GM19455 (cell line): ENCODE data around the gene SORBS2.

ENCODE experiments used
- ATAC-seq: cut with Tn5 transposase; IDR thresholded peaks from one replicate; pipeline ENCODE4 v1.9.1; 2021; ENCODE audit not compliant: unreplicated experiment

Gene SORBS2

GRCh38 chr4:185740471-185740873, 71.5 kb downstream of the SORBS2 start:
- ATAC-seq, result no peak

- no peak for ATAC-seq
These were observed 73.2 kb downstream of the SORBS2 start for GRCh38 chr4:185738820-185739219.

- ATAC-seq, result no peak
These were observed 73.9 kb downstream of the SORBS2 start for GRCh38 chr4:185738038-185738552.

- ATAC-seq, result no peak
These were observed 74.4 kb downstream of the SORBS2 start for GRCh38 chr4:185737489-185738037.

GRCh38 chr4:185736882-185737281, 75.1 kb downstream of the SORBS2 start:
- ATAC-seq, result no peak

GRCh38 chr4:185735866-185736400, 76.1 kb downstream of the SORBS2 start:
- no peak for ATAC-seq

- ATAC-seq, result no peak
These were observed 77.1 kb downstream of the SORBS2 start for GRCh38 chr4:185734930-185735329.

- ATAC-seq, result peak; percentile 50
These were observed 77.8 kb downstream of the SORBS2 start for GRCh38 chr4:185734214-185734613.

- peak; percentile 51 for ATAC-seq
These were observed 81.0 kb downstream of the SORBS2 start for GRCh38 chr4:185730849-185731608.

GRCh38 chr4:185730387-185730786, 81.6 kb downstream of the SORBS2 start:
- peak; percentile 44 for ATAC-seq

GRCh38 chr4:185729391-185729804, 82.6 kb downstream of the SORBS2 start:
- no peak for ATAC-seq

- ATAC-seq, result no peak
These were observed 83.1 kb downstream of the SORBS2 start for GRCh38 chr4:185728893-185729292.

GRCh38 chr4:185726931-185727330, 85.1 kb downstream of the SORBS2 start:
- ATAC-seq, result no peak

- no peak for ATAC-seq
These were observed 88.2 kb downstream of the SORBS2 start for GRCh38 chr4:185723631-185724260.

- no peak for ATAC-seq
These were observed 90.0 kb downstream of the SORBS2 start for GRCh38 chr4:185722029-185722316.

GRCh38 chr4:185721190-185722028, 90.6 kb downstream of the SORBS2 start:
- ATAC-seq, result no peak

- ATAC-seq, result no peak
These were observed 92.5 kb downstream of the SORBS2 start for GRCh38 chr4:185719500-185719858.

- no peak for ATAC-seq
These were observed 93.2 kb downstream of the SORBS2 start for GRCh38 chr4:185718578-185719499.

GRCh38 chr4:185717377-185717741, 94.6 kb downstream of the SORBS2 start:
- no peak for ATAC-seq
